Prostate gland (tissue), 2 donors: Measurements from ENCODE around the gene RABIF. TPM values are rescaled to one million over a fixed set of nuclear protein-coding genes. Genes with fewer than 3 reads are reported as not detected.
"Not testable (repeated sequence)": the region's sequence is repeated elsewhere in the genome, so short reads cannot be mapped to it uniquely, and the experiment has no call there.

Experiments
- DNase-seq: peaks from one replicate; pipeline ENCODE4 v3.0.0-alpha.2; 2019; ENCODE audit warnings: low spot score
- H3K27ac ChIP-seq, 2 donors: fragments of 200-600 bp; sonication (generic); 2 replicates each; pipeline ENCODE4 v1.5.1; 2017 to 2019
- H3K27me3 ChIP-seq: fragments of 200-600 bp; sonication (generic); replicated peaks from 2 replicates; pipeline ENCODE4 v1.5.1; 2019; ENCODE audit not compliant: insufficient read depth
- H3K36me3 ChIP-seq, 2 donors: fragments of 200-600 bp; sonication (generic); 1 replicate in 1 of 2; 2 replicates in 1 of 2; pipeline versions ENCODE4 v1.5.1 to v1.8.1; 2017 to 2019
- H3K4me1 ChIP-seq: fragments of 200-600 bp; sonication (generic); replicated peaks from 2 replicates; pipeline ENCODE4 v1.5.1; 2019
- H3K4me3 ChIP-seq, 2 donors: fragments of 200-600 bp; sonication (generic); 2 replicates each; pipeline ENCODE4 v1.5.1; 2017 to 2019
- H3K9me3 ChIP-seq: fragments of 200-600 bp; sonication (generic); 2 replicates; pipeline ENCODE4 v1.5.1; 2017
- POLR2A ChIP-seq: fragments of 450-650 bp; IDR thresholded peaks from one replicate; pipeline ENCODE4 v1.6.1; 2016; ENCODE audit warnings: antibody characterized with exemption, mild to moderate bottlenecking
- POLR2AphosphoS5 ChIP-seq: sonication (generic); formaldehyde crosslinking; IDR thresholded peaks from one replicate; pipeline ENCODE4 v1.6.1; 2017; ENCODE audit warnings: antibody characterized with exemption
- WGBS: methylation state at CpG from one replicate; pipeline ENCODE4 v1.1.5; 2018; 5-methylcytosine and 5-hydroxymethylcytosine counted together
- intact Hi-C: fragments of 100-400 bp; cut with DNase I; formaldehyde crosslinking; loops from one replicate; pipeline ENCODE4 v1.14.2; 2022
- small RNA-seq, 2 donors: library from RNA; depleted of rRNA; stranded (forward); fragments of <200 nt; gene quantifications; one replicate each; pipeline ENCODE3, GENCODE V24; 2016
- total RNA-seq, 2 donors: library from RNA; depleted of rRNA; stranded (reverse); fragments of >200 nt; gene quantifications; one replicate each; pipeline ENCODE4 v1.1.0, GENCODE V29; 2016
- TF ChIP-seq, protein P1 (sequence below), 4 experiments: fragments of 200-600 bp in 2 of 4; fragments of 450-650 bp in 2 of 4; sonication (generic) in 2 of 4; IDR thresholded peaks; 1 replicate in 3 of 4; 2 replicates in 1 of 4; pipeline ENCODE4 v1.5.1; 2016 to 2019; ENCODE audit warnings: antibody characterized with exemption in 4 of 4, mild to moderate bottlenecking in 2 of 4, moderate library complexity in 2 of 4

The RABIF gene
- total RNA-seq, 2 donors from 2014 or later: 6.6 to 14.5 TPM

DNA sequence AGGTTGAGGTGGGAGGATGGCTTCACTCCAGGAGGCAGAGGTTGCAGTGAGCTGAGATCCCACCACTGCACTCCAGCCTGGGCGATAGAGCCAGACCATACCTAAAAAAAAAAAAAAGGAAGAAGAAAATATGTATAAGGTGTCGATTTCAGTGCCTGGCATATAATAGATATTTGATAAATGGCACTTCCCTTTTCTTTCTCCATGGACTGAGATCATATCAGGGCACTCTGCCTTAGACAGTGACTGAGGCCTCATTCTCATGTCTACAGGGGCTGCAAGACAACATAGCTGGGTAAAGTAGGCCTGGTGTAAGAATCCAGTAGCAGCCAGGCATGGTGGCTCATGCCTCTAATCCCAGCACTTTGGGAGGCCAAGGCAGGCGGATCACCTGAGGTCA lies 57.0 kb downstream of the RABIF start:
- Histone ChIP-seq H3K9me3 (no peaks in the 10 kb centered on the region), H3K4me3 (no peak overlapping the region), H3K36me3 (no peaks in the 10 kb centered on the region), H3K4me1 (no peaks in the 10 kb centered on the region), H3K27ac (no peak overlapping the region), H3K27me3 (no peaks in the 10 kb centered on the region)
- TF ChIP-seq POLR2A (no peak), POLR2AphosphoS5 (no peak)
- TF ChIP-seq, protein P1, sequence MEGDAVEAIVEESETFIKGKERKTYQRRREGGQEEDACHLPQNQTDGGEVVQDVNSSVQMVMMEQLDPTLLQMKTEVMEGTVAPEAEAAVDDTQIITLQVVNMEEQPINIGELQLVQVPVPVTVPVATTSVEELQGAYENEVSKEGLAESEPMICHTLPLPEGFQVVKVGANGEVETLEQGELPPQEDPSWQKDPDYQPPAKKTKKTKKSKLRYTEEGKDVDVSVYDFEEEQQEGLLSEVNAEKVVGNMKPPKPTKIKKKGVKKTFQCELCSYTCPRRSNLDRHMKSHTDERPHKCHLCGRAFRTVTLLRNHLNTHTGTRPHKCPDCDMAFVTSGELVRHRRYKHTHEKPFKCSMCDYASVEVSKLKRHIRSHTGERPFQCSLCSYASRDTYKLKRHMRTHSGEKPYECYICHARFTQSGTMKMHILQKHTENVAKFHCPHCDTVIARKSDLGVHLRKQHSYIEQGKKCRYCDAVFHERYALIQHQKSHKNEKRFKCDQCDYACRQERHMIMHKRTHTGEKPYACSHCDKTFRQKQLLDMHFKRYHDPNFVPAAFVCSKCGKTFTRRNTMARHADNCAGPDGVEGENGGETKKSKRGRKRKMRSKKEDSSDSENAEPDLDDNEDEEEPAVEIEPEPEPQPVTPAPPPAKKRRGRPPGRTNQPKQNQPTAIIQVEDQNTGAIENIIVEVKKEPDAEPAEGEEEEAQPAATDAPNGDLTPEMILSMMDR (IDR thresholded peaks at IDR 0.05): no peak
- intact Hi-C loops: no loop called here
- no peak for DNase-seq
- whole genome bisulfite sequencing: 84% methylated on average over 3 of the region's 3 CpGs

DNA sequence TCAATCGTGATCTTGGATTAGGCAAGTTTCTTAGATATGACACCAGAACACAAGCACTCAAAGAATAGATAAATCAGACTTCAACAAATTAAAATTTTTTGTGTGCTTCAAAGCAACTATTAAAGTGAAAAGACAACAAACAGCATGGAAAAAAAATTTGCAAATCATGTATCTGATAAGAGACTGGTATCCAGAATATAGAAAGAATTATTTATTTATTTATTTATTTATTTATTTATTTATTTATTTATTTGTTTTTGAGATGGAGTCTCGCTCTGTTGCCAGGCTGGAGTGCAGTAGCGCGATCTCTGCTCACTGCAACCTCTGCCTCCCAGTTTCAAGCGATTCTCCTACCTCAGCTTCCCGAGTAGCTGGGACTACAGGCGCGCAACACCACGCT lies 59.7 kb downstream of the RABIF start:
- 95% methylated on average over 9 of the region's 9 CpGs for WGBS
- H3K4me1 ChIP-seq, H3K27ac ChIP-seq, H3K27me3 ChIP-seq, H3K9me3 ChIP-seq, H3K4me3 ChIP-seq, H3K36me3 ChIP-seq, DNase-seq, intact Hi-C loops: not testable (repeated sequence)

Small RNA genes within 50 kb of the gene (small RNA-seq; reads per million reads assigned to genes)
- 0 reads per million in 2 donors for gene RF00019

Other genes with a start within 250 kb of the RABIF start
- gene SYT2, start 178.7 kb downstream of the RABIF start, total RNA-seq: 1 to 10 TPM in 1 of 2 donors, under 1 TPM in 1; 0.09 to 7.1 TPM
- gene KDM5B, start 80.7 kb downstream of the RABIF start, total RNA-seq: 100 to 1,000 TPM in 1 of 2 donors, 10 to 100 TPM in 1; 48.2 to 110 TPM
- 1 to 10 TPM; 6.2 to 9.0 TPM for gene PCAT6, start 78.2 kb downstream of the RABIF start, total RNA-seq
- gene KLHL12, start 38.1 kb upstream of the RABIF start, total RNA-seq: 10 to 100 TPM; 33.9 to 56.6 TPM
- 100 to 1,000 TPM in 1 of 2 donors, 10 to 100 TPM in 1; 86.0 to 148 TPM for gene ADIPOR1, start 69.2 kb upstream of the RABIF start, total RNA-seq
- 100 to 1,000 TPM in 1 of 2 donors, 10 to 100 TPM in 1; 59.7 to 223 TPM for gene CYB5R1, start 78.1 kb upstream of the RABIF start, total RNA-seq
- 10 to 100 TPM; 80.2 to 88.2 TPM for gene TMEM183A, start 118.2 kb upstream of the RABIF start, total RNA-seq
- gene PPFIA4, start 137.3 kb upstream of the RABIF start, total RNA-seq: 10 to 100 TPM in 1 of 2 donors, under 1 TPM in 1; 0.50 to 16.9 TPM
- gene MYOG, start 196.9 kb upstream of the RABIF start, total RNA-seq: 1 to 10 TPM in 1 of 2 donors, not detected in 1; 4.4 TPM
- 10 to 100 TPM in 1 of 2 donors, under 1 TPM in 1; 0.27 to 47.3 TPM for gene ADORA1, start 238.6 kb upstream of the RABIF start, total RNA-seq